ENCODE measurements around the gene SPNS1. TPM values are rescaled to one million over a fixed set of nuclear protein-coding genes. Genes with fewer than 3 reads are reported as not detected.

SPNS1 gene
- polyA plus RNA-seq, 1 experiment = 23.6 TPM

DNA sequence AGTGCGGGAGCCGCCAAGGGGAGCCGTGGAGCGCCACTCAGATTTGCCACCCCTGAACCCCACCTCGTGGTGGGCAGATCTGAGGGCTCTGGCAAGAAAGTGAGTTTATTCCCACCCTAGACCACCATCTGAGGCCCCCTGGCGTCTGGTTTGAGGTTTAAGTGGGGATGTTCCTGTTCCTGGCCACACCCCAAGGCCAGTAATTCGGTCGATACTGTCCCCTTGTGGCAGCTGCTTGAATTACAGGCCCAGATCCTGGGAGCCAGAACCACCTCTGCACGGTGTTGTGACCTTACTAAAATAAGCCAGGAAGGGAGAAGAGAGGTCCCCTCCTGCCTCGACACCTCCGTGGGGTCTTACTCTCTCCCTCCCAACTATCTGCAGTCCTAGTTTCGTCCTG is 6.9 kb downstream of the SPNS1 start:
- peak; percentile 66 for TF ChIP-seq CTCF (IDR thresholded peaks at IDR 0.05; ENCODE audit: low read depth, low read length)
- no peaks in the 10 kb centered on the region for H3K27me3 ChIP-seq (ENCODE audit: control insufficient read depth, insufficient read depth, low read length)
- ChIA-PET POLR2A (no interaction called here), CTCF (no interaction called here)
- H3K27ac ChIP-seq (ENCODE audit: low read depth, low read length) = no peak overlapping the region
- H3K4me3 ChIP-seq (ENCODE audit: low read depth, low read length) = no peak overlapping the region
- DNase-seq (ENCODE audit: low read depth, low spot score) = no peak
- peaks cover 12% of the 10 kb centered on the region for H3K9me3 ChIP-seq (ENCODE audit: control insufficient read depth, insufficient read depth, low read length)

DNA sequence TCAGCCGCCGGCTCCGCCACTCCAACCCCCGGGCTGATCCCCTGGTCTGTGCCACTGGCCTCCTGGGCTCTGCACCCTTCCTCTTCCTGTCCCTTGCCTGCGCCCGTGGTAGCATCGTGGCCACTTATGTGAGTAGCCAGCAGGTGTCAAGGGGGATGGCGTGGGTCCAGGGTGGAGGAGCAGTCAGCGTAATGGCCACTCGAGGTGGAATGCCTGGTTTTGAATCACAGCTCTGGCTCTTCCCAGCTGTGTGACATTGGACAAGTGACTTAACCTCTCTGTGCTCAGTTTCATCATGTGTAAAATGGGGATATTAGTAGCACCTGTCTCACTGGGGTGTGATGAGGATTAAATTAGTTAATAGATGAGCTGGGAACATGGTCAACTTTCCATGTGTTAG is 7.8 kb downstream of the SPNS1 start:
- peaks cover 21% of the 10 kb centered on the region for H3K9me3 ChIP-seq (ENCODE audit: control insufficient read depth, insufficient read depth, low read length)
- ChIA-PET CTCF (interaction anchor here (0.5 kb wide), 1 partner anchor 789 kb away, joined by 4 read pairs; no protein-coding TSS in a partner anchor), POLR2A (interaction anchor here (0.6 kb wide), 1 partner anchor 9 kb away, joined by 3 read pairs; no protein-coding TSS in a partner anchor)
- no peaks in the 10 kb centered on the region for H3K27me3 ChIP-seq (ENCODE audit: control insufficient read depth, insufficient read depth, low read length)
- DNase-seq (ENCODE audit: low read depth, low spot score) = no peak
- no peak overlapping the region for H3K4me3 ChIP-seq (ENCODE audit: low read depth, low read length)
- TF ChIP-seq CTCF (IDR thresholded peaks at IDR 0.05; ENCODE audit: low read depth, low read length) = no peak
- H3K27ac ChIP-seq (ENCODE audit: low read depth, low read length) = no peak overlapping the region

GRCh38 chr16:28982949-28983348 is 8.4 kb downstream of the SPNS1 start:
- TF ChIP-seq CTCF (IDR thresholded peaks at IDR 0.05; ENCODE audit: low read depth, low read length) = no peak
- no peak for DNase-seq (ENCODE audit: low read depth, low spot score)
- POLR2A ChIA-PET = no interaction called here
- Histone ChIP-seq H3K9me3 (ENCODE audit: control insufficient read depth, insufficient read depth, low read length) (peaks cover 21% of the 10 kb centered on the region), H3K27ac (ENCODE audit: low read depth, low read length) (no peak overlapping the region), H3K27me3 (ENCODE audit: control insufficient read depth, insufficient read depth, low read length) (no peaks in the 10 kb centered on the region), H3K4me3 (ENCODE audit: low read depth, low read length) (no peak overlapping the region)
- CTCF ChIA-PET = interaction anchor here (0.5 kb wide), 1 partner anchor 788 kb away, joined by 4 read pairs; no protein-coding TSS in a partner anchor

GRCh38 chr16:28983644-28984043 is 9.1 kb downstream of the SPNS1 start:
- no peak for TF ChIP-seq CTCF (IDR thresholded peaks at IDR 0.05; ENCODE audit: low read depth, low read length)
- POLR2A ChIA-PET = no interaction called here
- Histone ChIP-seq H3K27ac (ENCODE audit: low read depth, low read length) (no peak overlapping the region), H3K4me3 (ENCODE audit: low read depth, low read length) (no peak overlapping the region), H3K9me3 (ENCODE audit: control insufficient read depth, insufficient read depth, low read length) (peaks cover 21% of the 10 kb centered on the region), H3K27me3 (ENCODE audit: control insufficient read depth, insufficient read depth, low read length) (no peaks in the 10 kb centered on the region)
- no peak for DNase-seq (ENCODE audit: low read depth, low spot score)
- CTCF ChIA-PET = no interaction called here

DNA sequence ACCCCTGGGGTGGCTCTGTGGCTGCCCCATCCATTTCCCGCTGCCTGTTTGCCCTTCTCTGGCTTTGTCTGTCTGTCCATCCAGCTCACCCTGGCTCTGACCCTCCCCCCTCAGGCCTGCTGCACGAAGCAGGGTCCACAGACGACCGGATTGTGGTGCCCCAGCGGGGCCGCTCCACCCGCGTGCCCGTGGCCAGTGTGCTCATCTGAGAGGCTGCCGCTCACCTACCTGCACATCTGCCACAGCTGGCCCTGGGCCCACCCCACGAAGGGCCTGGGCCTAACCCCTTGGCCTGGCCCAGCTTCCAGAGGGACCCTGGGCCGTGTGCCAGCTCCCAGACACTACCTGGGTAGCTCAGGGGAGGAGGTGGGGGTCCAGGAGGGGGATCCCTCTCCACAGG is 9.5 kb downstream of the SPNS1 start:
- POLR2A ChIA-PET = no interaction called here
- CTCF ChIA-PET = no interaction called here
- no peak overlapping the region for H3K27ac ChIP-seq (ENCODE audit: low read depth, low read length)
- no peak for DNase-seq (ENCODE audit: low read depth, low spot score)
- no peaks in the 10 kb centered on the region for H3K27me3 ChIP-seq (ENCODE audit: control insufficient read depth, insufficient read depth, low read length)
- TF ChIP-seq CTCF (IDR thresholded peaks at IDR 0.05; ENCODE audit: low read depth, low read length) = no peak
- H3K4me3 ChIP-seq (ENCODE audit: low read depth, low read length) = no peak overlapping the region
- H3K9me3 ChIP-seq (ENCODE audit: control insufficient read depth, insufficient read depth, low read length) = peaks cover 21% of the 10 kb centered on the region

All from AG04450 (cell line).